Left hindlimb (tissue), 1 donor: ENCODE measurements around the gene IFT20.

Experiments
- DNase-seq: peaks from one replicate; pipeline ENCODE4 v3.0.0-alpha.2; 2018

The IFT20 gene

DNA sequence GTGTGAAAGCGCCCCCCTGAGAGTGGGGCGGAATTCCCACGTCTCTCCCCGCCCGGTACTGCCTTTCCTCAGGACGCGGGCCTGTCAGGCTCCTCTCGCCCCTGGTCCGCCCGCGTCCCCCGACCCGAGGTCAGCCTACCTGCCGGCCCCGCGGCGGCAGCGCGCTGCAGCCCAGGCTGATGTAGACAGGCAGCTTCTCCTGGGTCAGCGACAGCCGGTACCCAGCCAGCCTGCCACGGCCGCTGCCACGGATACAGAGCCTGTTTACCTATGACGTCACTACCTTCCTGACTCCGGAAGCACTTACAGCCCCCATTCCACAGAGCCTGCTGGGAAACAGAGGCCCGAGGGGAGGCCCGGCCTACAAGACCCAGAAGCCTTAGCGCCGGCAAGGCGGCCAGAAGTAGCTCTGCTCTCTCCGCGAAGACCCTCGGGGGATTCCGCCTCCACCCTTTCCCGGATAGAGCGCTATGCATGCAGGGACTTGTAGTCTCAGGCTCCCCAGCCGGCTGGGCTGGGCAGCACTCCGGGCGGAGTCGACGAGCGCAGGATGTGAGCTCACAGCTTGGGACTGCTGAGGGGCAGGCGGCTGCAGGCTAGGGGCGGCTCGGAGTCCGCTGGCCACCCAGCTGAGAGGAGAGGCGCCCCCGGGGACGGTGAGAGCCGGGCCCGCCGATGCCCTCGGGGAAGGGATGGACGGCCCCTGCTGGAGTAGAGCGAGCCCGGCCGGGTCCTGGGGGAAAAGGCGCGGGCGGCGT is at the start of gene IFT20, which contains the start of gene TNFAIP1:
IFT20 (minus strand) TSS at position 272 of the 758 bp plus-strand sequence. CDS start 3,487 bp downstream, outside the sequence.
TNFAIP1 (plus strand) TSS at position 561 of the 758 bp plus-strand sequence. CDS start 3,761 bp downstream, outside the sequence.
- DNase-seq, result peak; percentile 100

DNA sequence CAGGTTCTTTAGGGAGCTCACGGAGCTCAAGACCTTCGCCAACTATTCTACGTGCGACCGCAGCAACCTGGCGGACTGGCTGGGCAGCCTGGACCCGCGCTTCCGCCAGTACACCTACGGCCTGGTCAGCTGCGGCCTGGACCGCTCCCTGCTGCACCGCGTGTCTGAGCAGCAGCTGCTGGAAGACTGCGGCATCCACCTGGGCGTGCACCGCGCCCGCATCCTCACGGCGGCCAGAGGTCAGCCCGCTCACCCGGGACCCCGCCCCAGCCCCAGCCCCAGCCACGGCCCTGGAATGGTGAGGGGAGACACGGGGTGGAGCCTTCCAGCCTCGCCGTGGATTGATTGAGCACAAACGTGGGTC is 49.7 kb upstream of the IFT20 start:
- DNase-seq, result no peak

DNA sequence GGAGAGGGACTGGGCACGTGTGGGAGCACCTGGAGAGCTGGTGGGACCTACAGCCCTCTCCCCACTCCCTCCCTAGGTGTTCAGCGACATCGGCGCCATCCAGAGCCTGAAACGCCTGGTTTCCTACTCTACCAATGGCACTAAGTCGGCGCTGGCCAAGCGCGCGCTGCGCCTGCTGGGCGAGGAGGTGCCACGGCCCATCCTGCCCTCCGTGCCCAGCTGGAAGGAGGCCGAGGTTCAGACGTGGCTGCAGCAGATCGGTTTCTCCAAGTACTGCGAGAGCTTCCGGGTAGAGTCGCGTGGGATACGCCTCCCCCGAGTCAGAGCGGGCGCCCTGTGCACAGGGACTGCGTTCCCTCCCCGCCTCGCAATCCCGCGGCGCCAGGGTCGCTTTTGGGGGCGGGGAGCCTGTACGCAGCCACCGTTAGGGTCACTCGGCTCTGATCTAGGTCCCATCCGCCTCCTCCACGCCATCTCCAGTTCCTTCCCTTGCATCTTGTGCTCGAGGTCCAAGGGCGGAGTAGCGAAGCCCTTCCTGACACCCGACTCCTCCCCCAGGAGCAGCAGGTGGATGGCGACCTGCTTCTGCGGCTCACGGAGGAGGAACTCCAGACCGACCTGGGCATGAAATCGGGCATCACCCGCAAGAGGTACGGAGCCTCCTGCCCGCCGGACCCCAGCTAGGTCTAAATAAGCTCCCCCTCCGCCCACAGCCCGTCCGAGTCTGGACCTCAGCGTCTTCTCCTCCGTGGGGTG is 49.2 kb upstream of the IFT20 start:
- DNase-seq, result no peak

DNA sequence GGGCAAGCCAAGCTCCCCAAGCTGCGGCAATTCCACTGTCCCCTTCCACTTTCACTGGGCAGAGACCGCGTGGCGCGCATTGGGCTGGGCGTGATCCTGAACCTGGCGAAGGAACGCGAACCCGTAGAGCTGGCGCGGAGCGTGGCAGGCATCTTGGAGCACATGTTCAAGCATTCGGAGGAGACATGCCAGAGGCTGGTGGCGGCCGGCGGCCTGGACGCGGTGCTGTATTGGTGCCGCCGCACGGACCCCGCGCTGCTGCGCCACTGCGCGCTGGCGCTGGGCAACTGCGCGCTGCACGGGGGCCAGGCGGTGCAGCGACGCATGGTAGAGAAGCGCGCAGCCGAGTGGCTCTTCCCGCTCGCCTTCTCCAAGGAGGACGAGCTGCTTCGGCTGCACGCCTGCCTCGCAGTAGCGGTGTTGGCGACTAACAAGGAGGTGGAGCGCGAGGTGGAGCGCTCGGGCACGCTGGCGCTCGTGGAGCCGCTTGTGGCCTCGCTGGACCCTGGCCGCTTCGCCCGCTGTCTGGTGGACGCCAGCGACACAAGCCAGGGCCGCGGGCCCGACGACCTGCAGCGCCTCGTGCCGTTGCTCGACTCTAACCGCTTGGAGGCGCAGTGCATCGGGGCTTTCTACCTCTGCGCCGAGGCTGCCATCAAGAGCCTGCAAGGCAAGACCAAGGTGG is 46.0 kb upstream of the IFT20 start:
- no peak for DNase-seq

GRCh38 chr17:28379814-28380801 is 44.8 kb upstream of the IFT20 start:
- DNase-seq, result no peak

- DNase-seq, result no peak
Measured at GRCh38 chr17:28372945-28373274, 37.6 kb upstream of the IFT20 start.

GRCh38 chr17:28372203-28372944 is 37.1 kb upstream of the IFT20 start:
- no peak for DNase-seq

DNA sequence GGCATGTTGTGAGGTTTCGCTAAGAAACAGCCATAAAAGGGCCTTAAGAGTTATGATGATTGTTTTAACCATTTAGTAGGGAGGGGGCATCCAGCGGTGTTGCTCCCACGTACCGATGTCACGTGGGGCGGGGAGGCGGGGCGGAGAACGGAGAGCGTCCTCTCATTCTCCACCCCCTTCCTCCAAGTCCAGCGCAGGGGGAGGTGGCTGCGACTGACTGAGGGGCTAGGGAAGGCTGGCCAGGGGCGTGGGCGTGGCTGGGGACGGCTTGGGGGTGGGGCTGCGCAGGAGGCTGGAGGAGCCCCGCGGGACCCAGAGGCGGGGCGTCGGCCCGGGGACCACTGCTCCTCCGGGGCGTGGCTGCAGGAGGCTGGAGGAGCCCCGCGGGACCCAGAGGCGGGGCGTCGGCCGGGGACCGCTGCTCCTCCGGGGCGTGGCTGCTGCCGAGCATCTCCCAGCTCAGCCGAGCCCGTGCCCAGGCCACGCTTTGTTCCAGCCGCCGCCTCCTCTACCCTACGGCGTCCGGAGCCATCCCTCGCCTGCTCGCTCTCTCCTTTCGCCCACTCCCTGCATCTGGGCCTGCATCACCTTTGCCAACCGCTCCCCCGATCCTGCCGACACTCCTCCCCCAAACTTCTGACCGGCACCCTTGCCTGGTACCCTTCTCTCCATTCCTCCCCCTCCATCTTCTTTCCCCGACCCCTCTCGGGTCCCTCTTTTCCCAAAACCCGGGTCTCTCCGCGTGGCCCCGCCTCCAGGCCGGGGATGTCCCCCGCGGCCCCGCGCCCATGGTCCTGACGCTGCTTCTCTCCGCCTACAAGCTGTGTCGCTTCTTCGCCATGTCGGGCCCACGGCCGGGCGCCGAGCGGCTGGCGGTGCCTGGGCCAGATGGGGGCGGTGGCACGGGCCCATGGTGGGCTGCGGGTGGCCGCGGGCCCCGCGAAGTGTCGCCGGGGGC is 36.3 kb upstream of the IFT20 start, which contains the start of gene SARM1:
SARM1 (plus strand) TSS at position 450 of the 958 bp plus-strand sequence; CDS start at position 789, 339 bp downstream.
- peak; percentile 90 for DNase-seq

GRCh38 chr17:28370744-28371103 is 35.5 kb upstream of the IFT20 start:
- DNase-seq, result no peak

- DNase-seq, result no peak
Measured at GRCh38 chr17:28370035-28370743, 34.9 kb upstream of the IFT20 start, which contains the start of gene VTN. Gene VTN (minus strand): TSS chr17:28370307. CDS start chr17:28370203, 104 bp downstream.

DNA sequence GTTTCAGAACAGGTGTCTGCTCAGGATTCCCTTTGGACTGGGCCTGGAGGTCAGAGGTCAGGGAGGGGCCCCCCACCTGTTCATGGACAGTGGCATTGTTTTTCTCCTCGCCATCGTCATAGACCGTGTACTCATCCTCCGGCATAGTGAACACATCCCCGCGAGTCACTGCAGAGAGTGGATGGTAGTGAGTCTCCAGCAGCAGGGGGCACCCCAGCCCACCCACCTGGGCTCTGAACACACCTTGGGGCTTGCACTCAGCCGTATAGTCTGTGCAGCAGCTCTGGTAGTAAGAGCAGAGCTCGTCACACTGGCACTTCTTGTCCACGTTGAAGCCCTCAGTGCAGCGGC is 34.4 kb upstream of the IFT20 start:
- DNase-seq, result no peak

DNA sequence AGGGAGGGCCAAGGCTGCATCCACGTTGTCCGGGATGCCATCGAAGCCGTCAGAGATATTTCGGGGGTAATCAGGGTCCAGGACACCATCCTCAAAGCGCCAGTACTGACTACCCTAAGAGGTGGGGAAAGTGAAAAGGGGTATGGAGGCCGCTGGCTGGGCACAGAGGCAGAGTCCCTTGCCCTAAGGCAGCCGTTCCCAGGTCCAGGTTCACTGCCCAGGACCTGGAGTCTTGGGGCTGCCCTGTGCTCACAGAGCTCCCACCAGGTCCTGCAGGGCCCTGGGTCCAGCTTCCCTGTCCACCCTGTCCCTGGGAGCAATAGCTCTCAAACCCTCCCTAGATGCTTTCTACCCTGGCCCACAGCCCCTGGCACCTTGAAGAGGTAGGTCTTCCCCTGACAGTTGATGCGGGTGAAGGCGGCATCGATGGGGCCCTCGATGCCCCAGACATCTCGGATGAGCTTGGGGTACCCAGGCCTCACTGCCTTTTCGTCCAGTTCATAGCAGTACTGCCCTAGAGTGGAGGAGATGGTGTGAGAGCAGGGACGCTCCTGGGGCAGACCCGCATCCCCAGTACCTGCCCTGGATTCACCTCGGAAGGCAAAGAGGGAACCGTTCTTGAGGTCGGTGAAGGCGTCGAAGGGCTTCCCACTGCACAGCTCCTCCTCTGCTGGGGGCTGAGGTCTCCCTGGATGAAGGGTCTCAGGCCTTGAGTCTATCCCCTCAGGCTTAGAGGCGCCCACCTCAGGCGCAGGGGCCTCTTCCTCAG is 33.8 kb upstream of the IFT20 start:
- DNase-seq, result no peak

GRCh38 chr17:28368306-28368831 is 33.1 kb upstream of the IFT20 start:
- no peak for DNase-seq

DNA sequence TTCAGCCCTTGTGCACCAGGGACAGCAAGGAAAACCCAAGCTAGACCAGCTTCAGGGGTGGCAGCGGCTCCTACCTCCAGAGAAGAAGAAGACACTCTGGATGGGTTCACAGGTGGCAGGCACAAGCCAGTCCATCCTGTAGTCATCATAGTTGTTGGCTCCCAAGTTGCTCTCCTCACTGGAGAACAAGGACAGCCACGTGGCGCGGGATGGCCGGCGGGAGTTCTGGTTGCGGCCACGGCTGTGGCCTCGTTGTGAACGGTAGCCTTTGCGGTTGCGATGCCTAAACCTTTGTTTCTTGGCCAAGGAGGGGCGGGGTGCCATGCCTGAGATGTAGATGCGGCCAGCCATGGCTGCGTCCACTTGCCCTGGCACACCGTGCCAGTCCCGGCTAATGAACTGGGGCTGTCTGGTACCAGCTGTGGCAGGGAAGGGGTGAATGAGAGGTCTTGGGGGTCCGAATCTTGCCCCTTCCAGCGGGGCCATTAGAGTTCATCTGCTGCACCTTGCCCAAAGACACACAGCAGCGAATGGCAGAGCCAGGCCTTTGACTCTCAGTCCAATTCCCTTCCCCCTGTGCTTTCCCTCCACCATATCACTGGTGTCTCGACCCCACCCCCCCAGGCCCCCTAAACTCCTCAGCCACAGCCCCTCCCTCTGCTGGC is 32.5 kb upstream of the IFT20 start:
- no peak for DNase-seq

DNA sequence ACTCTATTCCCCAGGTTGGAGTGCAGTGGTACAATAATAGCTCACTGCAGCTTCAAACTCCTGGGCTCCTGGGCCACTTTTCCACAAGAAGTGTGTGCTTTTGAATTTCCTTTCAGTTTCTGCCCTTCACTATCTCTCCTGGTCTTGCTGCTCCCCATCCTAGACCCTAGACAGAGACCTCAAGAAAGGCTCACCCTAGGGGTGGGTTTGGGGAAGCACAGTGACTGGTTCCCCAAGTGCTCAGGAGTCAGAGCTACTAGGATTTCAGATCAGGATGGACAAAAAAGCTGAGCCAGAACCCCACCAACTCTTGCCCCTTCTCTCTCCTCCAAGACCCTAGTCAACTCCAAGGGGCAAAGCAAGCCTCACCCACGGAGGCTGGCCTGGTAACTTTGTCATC is 31.3 kb upstream of the IFT20 start:
- no peak for DNase-seq

GRCh38 chr17:28365487-28365886 is 30.2 kb upstream of the IFT20 start:
- no peak for DNase-seq

DNA sequence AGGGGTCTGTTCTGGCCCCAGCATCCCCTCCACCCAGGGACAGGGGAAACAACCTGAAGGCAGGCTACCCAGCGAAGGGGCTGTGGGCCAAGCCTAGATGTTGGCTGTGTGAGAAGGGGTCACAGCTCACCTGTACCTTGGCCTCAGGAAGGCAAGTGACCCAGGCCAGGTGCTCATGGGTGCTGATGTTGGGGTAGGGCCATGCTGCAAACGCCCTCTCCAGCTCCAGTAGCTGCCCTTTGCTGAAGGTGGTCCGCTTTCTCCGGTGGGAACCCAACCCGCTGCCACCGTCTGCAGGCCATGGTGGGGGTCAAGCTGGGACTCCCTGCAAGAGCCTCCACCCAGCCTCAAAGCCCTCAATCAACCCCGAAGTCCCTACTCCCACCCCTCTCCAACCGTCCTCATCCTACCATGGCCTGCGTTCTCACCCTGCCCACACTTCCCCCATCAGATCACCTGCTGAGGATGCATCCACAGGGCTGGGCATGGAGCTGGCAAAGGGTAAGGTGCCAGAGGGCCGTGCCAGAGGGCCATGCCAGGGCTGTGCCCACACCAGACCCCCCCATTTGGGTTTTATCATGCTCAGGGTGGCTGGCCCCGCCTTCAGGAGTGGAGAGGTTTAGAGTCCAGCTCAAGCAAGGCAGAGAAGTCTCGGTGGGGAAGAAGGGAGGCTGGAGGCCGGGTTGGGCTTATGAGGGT is 29.5 kb upstream of the IFT20 start, which contains the start of gene SEBOX:
SEBOX (minus strand) TSS at position 535 of the 699 bp plus-strand sequence; CDS start at position 487, 48 bp downstream.
- no peak for DNase-seq
